ENCODE data around the gene ALDH1A2.
"Not testable (repeated sequence)": the region's sequence is repeated elsewhere in the genome, so short reads cannot be mapped to it uniquely, and the experiment has no call there.

Gene ALDH1A2

GRCh38 chr15:58040150-58040549 is 25.4 kb downstream of the ALDH1A2 start:
- DNase-seq (ENCODE audit: low read depth) = no peak

- DNase-seq (ENCODE audit: low read depth) = no peak
Measured at GRCh38 chr15:58039079-58040035, 26.2 kb downstream of the ALDH1A2 start.

- no peak for DNase-seq (ENCODE audit: low read depth)
Measured at GRCh38 chr15:58038426-58039078, 27.0 kb downstream of the ALDH1A2 start.

GRCh38 chr15:58037723-58038301 is 27.7 kb downstream of the ALDH1A2 start:
- no peak for DNase-seq (ENCODE audit: low read depth)

- DNase-seq (ENCODE audit: low read depth) = no peak
Measured at GRCh38 chr15:58036579-58036978, 28.9 kb downstream of the ALDH1A2 start.

GRCh38 chr15:58028392-58028791 is 37.1 kb downstream of the ALDH1A2 start:
- not testable (repeated sequence) for DNase-seq (ENCODE audit: low read depth)

- DNase-seq (ENCODE audit: low read depth) = no peak
Measured at GRCh38 chr15:58026552-58026951, 39.0 kb downstream of the ALDH1A2 start.

GRCh38 chr15:58026051-58026450 is 39.5 kb downstream of the ALDH1A2 start:
- DNase-seq (ENCODE audit: low read depth) = no peak

- no peak for DNase-seq (ENCODE audit: low read depth)
Measured at GRCh38 chr15:58021332-58022230, 43.9 kb downstream of the ALDH1A2 start.

GRCh38 chr15:58019503-58020376 is 45.8 kb downstream of the ALDH1A2 start:
- peak; percentile 53 for DNase-seq (ENCODE audit: low read depth)

GRCh38 chr15:58017869-58018268 is 47.6 kb downstream of the ALDH1A2 start:
- no peak for DNase-seq (ENCODE audit: low read depth)

GRCh38 chr15:58016581-58017175 is 48.8 kb downstream of the ALDH1A2 start:
- DNase-seq (ENCODE audit: low read depth) = no peak

- DNase-seq (ENCODE audit: low read depth) = no peak
Measured at GRCh38 chr15:58015565-58015964, 49.9 kb downstream of the ALDH1A2 start.

- DNase-seq (ENCODE audit: low read depth) = no peak
Measured at GRCh38 chr15:58014470-58014869, 51.0 kb downstream of the ALDH1A2 start.

GRCh38 chr15:58014040-58014439 is 51.5 kb downstream of the ALDH1A2 start:
- no peak for DNase-seq (ENCODE audit: low read depth)

- DNase-seq (ENCODE audit: low read depth) = no peak
Measured at GRCh38 chr15:58010983-58011382, 54.5 kb downstream of the ALDH1A2 start.

- no peak for DNase-seq (ENCODE audit: low read depth)
Measured at GRCh38 chr15:58003810-58004209, 61.7 kb downstream of the ALDH1A2 start.

GRCh38 chr15:58002338-58003126 is 63.0 kb downstream of the ALDH1A2 start:
- no peak for DNase-seq (ENCODE audit: low read depth)

- not testable (repeated sequence) for DNase-seq (ENCODE audit: low read depth)
Measured at GRCh38 chr15:57999699-58000098, 65.8 kb downstream of the ALDH1A2 start.

- DNase-seq (ENCODE audit: low read depth) = no peak
Measured at GRCh38 chr15:57996561-57996960, 69.0 kb downstream of the ALDH1A2 start.
